Measurements from ENCODE around the gene CBX3. TPM values are rescaled to one million over a fixed set of nuclear protein-coding genes. Genes with fewer than 3 reads are reported as not detected.

CBX3 gene
- total and polyA plus RNA-seq, 2 of the 8 experiments (the other 6 are each of a cell fraction or from before 2014, with no cell fraction given): 71.3 to 258 TPM

DNA sequence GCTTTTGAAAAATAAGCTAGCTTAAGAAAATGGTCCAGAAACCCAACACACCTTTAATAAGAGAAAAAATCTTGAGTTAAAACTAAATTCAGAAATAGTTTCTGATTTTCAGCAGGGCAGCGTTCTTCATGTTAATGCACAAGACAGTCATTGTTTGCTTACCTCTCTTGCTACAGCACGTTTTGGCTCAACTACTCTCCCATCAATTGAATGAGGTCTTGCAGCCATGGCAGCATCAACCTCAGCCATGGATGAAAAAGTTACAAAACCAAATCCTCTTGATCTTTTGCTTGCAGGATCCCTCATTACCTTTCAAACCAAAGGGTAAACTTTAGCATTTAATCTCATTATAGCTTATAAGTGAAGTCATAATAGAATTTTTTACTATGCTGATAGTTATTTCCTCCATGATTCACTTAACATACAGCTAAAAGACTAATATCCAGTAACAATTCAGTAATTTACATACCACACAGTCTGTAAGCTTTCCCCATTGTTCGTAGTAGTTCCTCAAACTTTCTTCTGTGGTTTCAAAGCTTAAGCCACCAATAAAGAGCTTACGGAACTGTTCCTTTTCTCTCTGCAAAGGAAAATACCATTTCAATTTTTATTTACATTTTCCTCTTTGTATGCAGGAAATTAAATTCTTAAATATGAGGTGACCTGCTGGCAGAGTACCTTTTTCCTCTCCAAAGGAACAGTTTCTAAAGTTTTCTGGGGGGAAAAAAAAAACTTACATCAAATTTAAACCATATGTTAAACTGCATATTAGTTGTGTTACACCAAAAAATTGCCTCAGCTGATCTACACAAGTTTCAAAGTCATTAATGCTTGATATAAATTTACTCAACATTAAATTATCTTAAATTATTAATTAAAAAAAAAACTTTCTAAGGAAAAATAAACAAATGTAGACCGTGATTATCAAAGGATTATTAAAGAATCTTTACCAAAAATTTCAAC is 4.1 kb upstream of the CBX3 start:
- Histone ChIP-seq H3K23me2 (ENCODE audit: low read depth, low read length) (peaks cover 2% of the 10 kb centered on the region; the same call in 1 of the 2 replicates), H2BK120ac (replicated peaks; ENCODE audit: low read depth, low read length) (no peak overlapping the region), H3K9me3 (ENCODE audit: insufficient read depth in 2 of 2, low read depth in 1 of 2, low read length in 1 of 2) (no peaks in the 10 kb centered on the region), H3K79me2 (ENCODE audit: control insufficient read depth in 1 of 2, insufficient read depth in 2 of 2, low read length in 2 of 2) (peaks cover 38 to 89% of the 10 kb centered on the region in 2 experiments), H3K9ac (replicated peaks in 1 of 4; ENCODE audit: extremely low read depth in 1 of 4, low read depth in 3 of 4, low read length in 3 of 4) (peak overlapping the region in 3 of 4 experiments; percentile 66 to 100 (median 81); a peak in 5 of 7 replicates), H3K23ac (ENCODE audit: insufficient read length) (no peak overlapping the region), H3K56ac (replicated peaks; ENCODE audit: insufficient read length, low read depth, low read length) (no peak overlapping the region), H2BK15ac (ENCODE audit: low read length) (no peak overlapping the region), H4K8ac (ENCODE audit: extremely low read depth, insufficient read depth, low read length) (no peak overlapping the region; the same call in 1 of the 2 replicates), H2BK20ac (ENCODE audit: low read length) (no peak overlapping the region), H3K27me3 (replicated peaks in 1 of 4; ENCODE audit: control insufficient read depth in 3 of 4, extremely low read depth in 1 of 4, insufficient read depth in 3 of 4, low read length in 3 of 4) (no peaks in the 10 kb centered on the region), H4K20me1 (replicated peaks in 1 of 2; ENCODE audit: control insufficient read depth in 1 of 2, insufficient read depth in 2 of 2, low read length in 2 of 2) (peaks cover 30 to 43% of the 10 kb centered on the region in 2 experiments), H3K27ac (ENCODE audit: low read depth, low read length) (no peak overlapping the region), H3K4me2 (ENCODE audit: insufficient read depth in 1 of 2, low read depth in 2 of 2, low read length in 2 of 2) (peak overlapping the region; percentile 72 to 90), H3K4me1 (replicated peaks in 1 of 4; ENCODE audit: control insufficient read depth in 3 of 4, insufficient read depth in 4 of 4, low read length in 3 of 4) (peaks cover 0 to 6% (median 0%) of the 10 kb centered on the region in 4 experiments; a peak in 3 of 7 replicates), H2AK5ac (ENCODE audit: low read depth, low read length) (no peak overlapping the region), H4K91ac (replicated peaks; ENCODE audit: insufficient read length, low read length) (no peak overlapping the region), H2BK5ac (ENCODE audit: low read depth, low read length) (no peak overlapping the region), H3K18ac (ENCODE audit: extremely low read depth, low read length) (no peak overlapping the region), H3K79me1 (ENCODE audit: low read depth, low read length) (no peaks in the 10 kb centered on the region), H3K36me3 (ENCODE audit: control insufficient read depth in 2 of 4, insufficient read depth in 4 of 4, low read length in 3 of 4) (peaks cover 40 to 73% (median 64%) of the 10 kb centered on the region in 4 experiments), H3K4ac (replicated peaks; ENCODE audit: insufficient read length, low read depth, low read length) (no peak overlapping the region), H4K5ac (ENCODE audit: insufficient read length, low read depth, low read length) (no peak overlapping the region), H3K4me3 (ENCODE audit: extremely low read depth in 1 of 4, insufficient read depth in 2 of 4, low read depth in 3 of 4, low read length in 4 of 4) (peak overlapping the region; percentile 98 to 99 (median 98)), H2AFZ (ENCODE audit: low read length) (no peak overlapping the region), H2BK12ac (ENCODE audit: low read depth, low read length) (no peak overlapping the region), H3K14ac (ENCODE audit: insufficient read length) (no peak overlapping the region)
- FAIRE-seq: no peak
- WGBS, 2 experiments (ENCODE audit: extremely low coverage in 1 of 2, insufficient coverage in 1 of 2, insufficient read length in 1 of 2, insufficient replicate concordance in 2 of 2, low coverage in 1 of 2, low lambda C conversion rate in 2 of 2, missing lambda C conversion rate in 1 of 2): 40% methylated on average over 5 of the region's 5 CpGs; no CpG with 5 or more reads in 1 of the 2 experiments
- ChIA-PET CTCF (ENCODE audit: partially characterized antibody) (interaction anchor here (1.0 to 3.8 kb wide), 15 partner anchors 9 to 304 kb away, joined by 3 to 24 read pairs (median 5); no protein-coding TSS in a partner anchor), POLR2A (ENCODE audit: partially characterized antibody) (interaction anchor here (0.6 to 13.1 kb wide), 20 partner anchors 11 to 303 kb away, joined by 3 to 578 read pairs (median 5); partner anchors contain the start of gene NFE2L3)
- no peak for DNase-seq (ENCODE audit: low read depth in 1 of 2, low spot score in 2 of 2)
- peak; percentile 8 for TF ChIP-seq TAF7 (optimal IDR thresholded peaks at IDR 0.05; ENCODE audit: borderline replicate concordance, low read depth, low read length)
- TF ChIP-seq EGR1 (IDR thresholded peaks at IDR 0.05; ENCODE audit: borderline replicate concordance, low read depth, low read length): no peak
- TF ChIP-seq RXRA (IDR thresholded peaks at IDR 0.05; ENCODE audit: insufficient read depth, low read depth, low read length): no peak
- 0 out of 2 replicates have a peak, but pooled peaks have one; percentile 11 for TF ChIP-seq CHD1 (IDR thresholded peaks at IDR 0.05; ENCODE audit: low read depth, low read length)
- no peak for TF ChIP-seq HDAC2 (IDR thresholded peaks at IDR 0.05; ENCODE audit: borderline replicate concordance in 1 of 2, low read depth in 2 of 2, low read length in 2 of 2)
- TF ChIP-seq SIX5 (IDR thresholded peaks at IDR 0.05; ENCODE audit: low read depth, low read length): no peak
- no peak for TF ChIP-seq RNF2 (IDR thresholded peaks at IDR 0.05; ENCODE audit: borderline replicate concordance, low read depth, low read length, missing control alignments, poor library complexity, severe bottlenecking)
- TF ChIP-seq EP300 (IDR thresholded peaks at IDR 0.05; ENCODE audit: borderline replicate concordance in 1 of 2, low read depth in 2 of 2, low read length in 2 of 2): no peak
- no peak for TF ChIP-seq SAP30 (IDR thresholded peaks at IDR 0.05; ENCODE audit: insufficient read depth, insufficient replicate concordance, low read length)

Measured in H1 (cell line).